ENCODE measurements around the gene MLPH. TPM values are rescaled to one million over a fixed set of nuclear protein-coding genes. Genes with fewer than 3 reads are reported as not detected.

MLPH gene
- total and polyA plus RNA-seq, 9 of the 15 experiments (the other 6 are each of a cell fraction or from before 2014, with no cell fraction given), result 0.22 TPM; not detected in 8

DNA sequence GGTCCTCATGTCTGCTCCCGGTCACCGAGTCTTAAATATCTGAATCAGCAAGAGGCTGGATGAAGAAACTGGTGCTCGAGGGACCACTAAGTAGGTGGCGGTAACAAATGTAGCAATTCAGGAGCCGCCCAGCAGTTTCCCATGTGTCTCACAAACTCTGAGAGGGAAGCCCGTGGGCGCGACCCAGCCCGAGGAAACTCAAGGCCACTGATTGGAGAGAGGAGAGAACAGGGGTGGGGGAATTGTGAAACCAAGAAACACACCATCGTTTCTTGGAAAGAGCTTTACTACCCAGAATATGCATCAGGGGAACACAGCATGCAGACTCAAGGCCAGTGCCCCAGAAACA lies 10.8 kb downstream of the MLPH start:
- in situ Hi-C loops (cut with MboI), result no loop called here
- Histone ChIP-seq H3K4me2 (ENCODE audit: insufficient read depth, low read length) (no peak overlapping the region), H3K4me1 (replicated peaks in 1 of 2; ENCODE audit: control insufficient read depth in 2 of 2, insufficient read depth in 2 of 2, low read length in 2 of 2) (no peaks in the 10 kb centered on the region), H3K4me3 (no peak overlapping the region), H3K9ac (ENCODE audit: insufficient read depth in 1 of 2, low read depth in 2 of 2, low read length in 2 of 2) (no peak overlapping the region), H3K79me2 (ENCODE audit: control insufficient read depth, insufficient read depth, low read length) (no peaks in the 10 kb centered on the region), H3K27me3 (ENCODE audit: control insufficient read depth in 2 of 2, insufficient read depth in 2 of 2, low read length in 2 of 2) (peaks cover 3 to 58% of the 10 kb centered on the region in 2 experiments; a peak in 3 of 5 replicates), H3K27ac (ENCODE audit: extremely low read depth, low read depth, low read length) (no peak overlapping the region), H3K9me3 (replicated peaks; ENCODE audit: control insufficient read depth, insufficient read depth, low read depth, low read length) (no peaks in the 10 kb centered on the region), H3K9me1 (ENCODE audit: control insufficient read depth, insufficient read depth, low read length) (no peaks in the 10 kb centered on the region), H4K20me1 (replicated peaks; ENCODE audit: control insufficient read depth, insufficient read depth, low read length) (no peaks in the 10 kb centered on the region), H2AFZ (ENCODE audit: low read depth, low read length) (no peak overlapping the region), H3K36me3 (ENCODE audit: control insufficient read depth, insufficient read depth, low read length) (no peaks in the 10 kb centered on the region)
- ATAC-seq, result no peak
- intact Hi-C loops (cut with micrococcal nuclease), result no loop called here
- DNase-seq (ENCODE audit: extremely low read depth in 1 of 4, low spot score in 3 of 4), result no peak
- TF ChIP-seq CEBPG (CRISPR knock-in tag; IDR thresholded peaks at IDR 0.05), result no peak
- peak in 1 of 2 experiments; percentile 31; a peak in 1 of 4 replicates for TF ChIP-seq CEBPG (tag; conservative IDR thresholded peaks at IDR 0.05 in 1 of 2, IDR thresholded peaks at IDR 0.05 in 1 of 2)
- no peak for TF ChIP-seq ZNF76 (CRISPR knock-in tag; IDR thresholded peaks at IDR 0.05; ENCODE audit: borderline replicate concordance)
- no peak for TF ChIP-seq MECOM (CRISPR knock-in tag; IDR thresholded peaks at IDR 0.05)
- TF ChIP-seq MAFK (IDR thresholded peaks at IDR 0.05; ENCODE audit: low read length), result no peak
- TF ChIP-seq, protein P1, sequence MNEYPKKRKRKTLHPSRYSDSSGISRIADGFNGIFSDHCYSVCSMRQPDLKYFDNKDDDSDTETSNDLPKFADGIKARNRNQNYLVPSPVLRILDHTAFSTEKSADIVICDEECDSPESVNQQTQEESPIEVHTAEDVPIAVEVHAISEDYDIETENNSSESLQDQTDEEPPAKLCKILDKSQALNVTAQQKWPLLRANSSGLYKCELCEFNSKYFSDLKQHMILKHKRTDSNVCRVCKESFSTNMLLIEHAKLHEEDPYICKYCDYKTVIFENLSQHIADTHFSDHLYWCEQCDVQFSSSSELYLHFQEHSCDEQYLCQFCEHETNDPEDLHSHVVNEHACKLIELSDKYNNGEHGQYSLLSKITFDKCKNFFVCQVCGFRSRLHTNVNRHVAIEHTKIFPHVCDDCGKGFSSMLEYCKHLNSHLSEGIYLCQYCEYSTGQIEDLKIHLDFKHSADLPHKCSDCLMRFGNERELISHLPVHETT (CRISPR knock-in tag; conservative IDR thresholded peaks at IDR 0.05 in 1 of 2, IDR thresholded peaks at IDR 0.05 in 1 of 2), result 0 out of 4 replicates have a peak, but pooled peaks of 1 of the 2 experiments have one; percentile 1
- TF ChIP-seq ZFP1 (CRISPR knock-in tag; IDR thresholded peaks at IDR 0.05), result no peak
- WGBS (ENCODE audit: insufficient coverage, low coverage, missing lambda C conversion rate), result 0% methylated on average over 5 of the region's 10 CpGs
- POLR2A ChIA-PET, result no interaction called here
- BruUV-seq (replicated peaks), result no TSS peak
- no peak for FAIRE-seq
- CTCF ChIA-PET (ENCODE audit: low intra/inter-chr PET ratio), result no interaction called here

All from K562 (cell line).